ENCODE measurements around the gene BAK1.
A peak's percentile ranks its signal among the peaks of the same experiment; 100 is the strongest.

The BAK1 gene

GRCh38 chr6:33586108-33586640 lies 6.1 kb upstream of the BAK1 start:
- DNase-seq (ENCODE audit: extremely low read depth, low read depth) = no peak
- TF ChIP-seq CTCF (IDR thresholded peaks at IDR 0.05; ENCODE audit: low read depth, low read length, missing control alignments) = no peak
- H3K4me3 ChIP-seq (replicated peaks; ENCODE audit: low read depth, low read length) = no peak overlapping the region

- H3K4me3 ChIP-seq (replicated peaks; ENCODE audit: low read depth, low read length) = no peak overlapping the region
- peak; percentile 52 for DNase-seq (ENCODE audit: extremely low read depth, low read depth)
- TF ChIP-seq CTCF (IDR thresholded peaks at IDR 0.05; ENCODE audit: low read depth, low read length, missing control alignments) = peak; percentile 97
Measured at GRCh38 chr6:33585403-33586107, 5.5 kb upstream of the BAK1 start.

- H3K4me3 ChIP-seq (replicated peaks; ENCODE audit: low read depth, low read length) = no peak overlapping the region
- DNase-seq (ENCODE audit: extremely low read depth, low read depth) = no peak
- no peak for TF ChIP-seq CTCF (IDR thresholded peaks at IDR 0.05; ENCODE audit: low read depth, low read length, missing control alignments)
Measured at GRCh38 chr6:33584700-33585402, 4.8 kb upstream of the BAK1 start.

GRCh38 chr6:33583591-33584155 lies 3.6 kb upstream of the BAK1 start:
- H3K4me3 ChIP-seq (replicated peaks; ENCODE audit: low read depth, low read length) = no peak overlapping the region
- DNase-seq (ENCODE audit: extremely low read depth, low read depth) = no peak
- TF ChIP-seq CTCF (IDR thresholded peaks at IDR 0.05; ENCODE audit: low read depth, low read length, missing control alignments) = peak; percentile 53

- H3K4me3 ChIP-seq (replicated peaks; ENCODE audit: low read depth, low read length) = no peak overlapping the region
- no peak for DNase-seq (ENCODE audit: extremely low read depth, low read depth)
- TF ChIP-seq CTCF (IDR thresholded peaks at IDR 0.05; ENCODE audit: low read depth, low read length, missing control alignments) = no peak
Measured at GRCh38 chr6:33581186-33581585, 1.1 kb upstream of the BAK1 start.

GRCh38 chr6:33578588-33579011 lies 1.5 kb downstream of the BAK1 start:
- DNase-seq (ENCODE audit: extremely low read depth, low read depth) = no peak
- no peak for TF ChIP-seq CTCF (IDR thresholded peaks at IDR 0.05; ENCODE audit: low read depth, low read length, missing control alignments)
- peak overlapping the region; percentile 95 for H3K4me3 ChIP-seq (replicated peaks; ENCODE audit: low read depth, low read length)
